GM21381 (cell line): ENCODE results near the gene JAZF1.

ENCODE experiments used
- ATAC-seq: cut with Tn5 transposase; IDR thresholded peaks from one replicate; pipeline ENCODE4 v1.9.1; 2021; ENCODE audit warnings: mild to moderate bottlenecking, moderate library complexity; ENCODE audit not compliant: unreplicated experiment

JAZF1 gene

DNA sequence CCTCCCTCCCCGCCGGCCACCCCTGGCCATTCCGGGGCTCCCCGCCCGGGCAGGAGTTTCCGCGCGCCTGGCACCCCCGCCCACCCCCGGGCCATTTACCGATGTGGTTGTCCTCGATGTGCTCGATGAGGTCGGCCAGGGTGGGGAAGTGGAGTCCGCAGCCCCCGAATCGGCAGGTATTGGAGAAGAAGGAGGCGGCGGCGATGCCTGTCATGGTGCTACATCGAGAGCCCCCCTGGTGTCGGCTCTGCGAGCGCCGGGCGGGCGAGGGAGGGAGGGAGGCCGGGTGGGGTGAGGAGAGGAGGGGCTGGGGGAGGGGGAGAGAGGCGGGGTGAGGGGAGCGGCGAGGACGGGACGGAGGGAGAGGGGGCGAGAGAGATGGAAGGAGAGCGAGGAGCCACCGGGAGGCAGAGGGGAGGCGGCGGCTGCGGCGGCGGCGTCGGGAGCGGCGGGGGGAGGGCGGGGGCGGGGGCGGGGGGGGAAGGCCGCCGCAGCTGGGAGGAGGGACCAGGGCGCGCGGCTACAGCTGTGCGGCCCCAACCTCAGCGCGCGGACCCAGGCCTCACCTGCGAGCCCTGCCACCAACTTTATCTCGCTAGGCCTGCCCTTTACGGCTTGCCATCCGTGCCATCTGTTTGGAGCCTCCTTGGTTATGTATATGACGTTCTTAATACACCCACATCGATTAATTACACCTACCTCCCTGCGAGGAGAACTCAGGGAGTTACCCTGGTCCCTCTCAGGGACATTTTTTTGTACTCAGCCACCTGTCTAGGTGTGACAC, at the start of gene JAZF1:
Gene JAZF1 (minus strand): TSS at position 432 of the 784 bp plus-strand sequence.
- peak; percentile 22 for ATAC-seq

- ATAC-seq = no peak
Measured at GRCh38 chr7:28230261-28230660, 49.7 kb upstream of the JAZF1 start.

GRCh38 chr7:28228396-28228795, 47.8 kb upstream of the JAZF1 start:
- ATAC-seq = no peak

DNA sequence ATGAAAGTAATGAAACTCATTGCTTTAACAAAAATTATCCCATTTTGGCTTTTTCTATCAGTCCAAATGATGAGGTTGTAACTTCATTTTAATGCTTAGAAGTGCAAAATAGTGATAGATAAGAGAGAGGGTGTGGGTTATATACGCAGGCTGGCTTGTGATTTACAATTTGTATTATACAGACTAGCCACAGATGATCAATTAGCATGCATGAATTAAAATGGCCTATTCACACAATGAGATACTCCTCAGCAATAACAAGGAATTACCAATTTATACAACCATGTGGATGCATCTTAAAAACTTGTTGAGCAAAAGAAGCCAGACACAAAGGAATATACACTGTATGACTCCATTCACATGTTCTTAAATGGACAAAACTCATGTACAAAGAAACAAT, 45.4 kb upstream of the JAZF1 start:
- ATAC-seq = no peak

GRCh38 chr7:28225576-28225975, 45.0 kb upstream of the JAZF1 start:
- no peak for ATAC-seq

GRCh38 chr7:28224675-28225074, 44.1 kb upstream of the JAZF1 start:
- no peak for ATAC-seq

DNA sequence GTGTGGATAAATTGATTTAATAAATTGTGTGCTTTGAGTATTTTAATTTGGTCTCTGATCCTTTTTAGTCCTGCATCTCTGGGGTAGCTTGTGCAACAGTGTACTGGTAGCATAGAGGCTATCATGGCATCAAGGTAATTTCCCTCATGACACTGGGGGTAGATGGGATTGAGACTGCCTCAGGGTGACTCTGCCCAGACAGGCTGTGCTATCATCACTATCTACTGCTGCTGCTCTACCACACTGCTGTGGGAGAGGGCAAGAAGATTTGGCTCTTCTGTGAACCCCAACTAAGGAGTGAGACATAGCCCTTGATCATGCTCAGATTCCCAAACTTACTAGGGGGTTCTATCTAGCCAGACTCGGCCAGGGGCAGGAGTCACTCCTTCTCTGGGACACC, 43.6 kb upstream of the JAZF1 start:
- no peak for ATAC-seq

DNA sequence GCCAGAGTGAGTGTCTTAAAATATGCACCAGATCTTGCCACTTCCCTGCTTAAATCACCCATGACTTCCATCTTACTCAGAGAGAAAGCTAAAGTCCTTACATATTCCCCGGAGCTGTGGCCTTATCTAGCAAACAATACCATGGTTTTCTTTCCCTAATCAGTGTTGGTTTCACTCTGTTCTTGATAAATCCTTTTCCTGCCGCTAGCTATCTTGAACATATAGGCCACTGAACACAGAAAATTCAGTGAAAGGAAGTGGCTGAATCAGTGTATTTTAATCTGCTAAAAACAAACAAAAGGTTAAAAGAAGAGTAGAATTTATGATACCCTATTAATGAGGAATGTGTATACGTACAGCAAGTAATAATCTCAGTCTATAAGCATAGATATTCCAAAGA, 42.0 kb upstream of the JAZF1 start:
- no peak for ATAC-seq

DNA sequence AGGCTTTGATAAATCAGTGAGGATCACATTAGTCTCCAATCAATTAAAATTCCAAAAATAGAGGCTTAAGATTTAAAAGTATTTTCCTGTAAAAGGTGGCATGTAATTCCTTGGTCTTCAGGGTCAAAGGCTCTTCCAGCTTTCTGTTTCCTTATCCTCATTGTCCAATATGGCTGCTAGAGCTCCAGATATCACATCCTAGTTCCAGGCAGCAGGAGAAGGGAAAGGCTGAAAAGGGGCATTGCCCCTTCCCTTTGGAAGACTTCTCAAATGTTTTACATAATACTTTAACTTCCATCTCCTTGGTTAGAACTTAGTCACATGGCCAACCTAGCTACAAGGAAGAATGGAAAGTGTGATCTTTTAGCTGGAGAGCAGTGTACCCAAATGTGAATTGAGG, 39.2 kb upstream of the JAZF1 start:
- ATAC-seq = no peak

GRCh38 chr7:28217143-28217542, 36.5 kb upstream of the JAZF1 start:
- no peak for ATAC-seq

GRCh38 chr7:28211006-28211405, 30.4 kb upstream of the JAZF1 start:
- no peak for ATAC-seq

DNA sequence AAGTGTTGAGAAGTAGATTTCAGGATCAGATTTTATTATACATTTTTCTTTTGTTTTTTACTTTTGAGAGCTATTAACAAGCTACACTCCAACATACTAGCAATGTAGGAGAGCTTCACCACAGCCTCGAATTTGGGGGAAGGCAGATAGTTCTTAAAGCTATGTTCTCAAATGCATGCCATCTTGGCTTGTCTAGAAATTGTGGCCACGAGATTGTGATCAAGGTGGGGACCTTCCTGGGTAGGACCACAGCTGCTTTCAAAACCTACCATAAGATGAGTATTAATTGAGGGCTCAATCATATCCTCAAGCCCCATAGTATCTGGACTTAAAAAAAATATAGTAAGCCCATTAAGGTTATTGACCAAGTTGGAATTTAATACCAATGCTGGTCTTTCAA, 27.9 kb upstream of the JAZF1 start:
- ATAC-seq = no peak

GRCh38 chr7:28207486-28208158, 27.0 kb upstream of the JAZF1 start:
- ATAC-seq = no peak

DNA sequence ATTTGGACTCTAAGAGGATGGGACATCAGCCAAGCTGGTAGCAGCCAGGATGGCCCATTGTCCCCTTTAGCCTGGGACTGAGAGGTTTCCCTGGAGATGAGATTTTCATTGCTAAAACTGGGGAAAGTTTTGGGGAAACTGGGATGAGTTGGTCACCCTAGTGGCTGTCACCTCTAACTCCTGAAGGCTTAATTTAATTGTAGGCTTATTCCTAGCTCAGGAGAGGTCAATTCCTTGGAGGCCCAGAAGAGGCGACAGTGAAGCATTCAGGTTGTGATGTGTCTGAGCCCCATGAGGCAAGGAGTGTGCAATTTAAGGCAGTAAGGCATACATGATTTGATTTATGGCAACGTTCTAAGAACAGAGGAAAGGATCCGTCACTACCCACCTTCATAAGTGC, 24.9 kb upstream of the JAZF1 start:
- no peak for ATAC-seq

DNA sequence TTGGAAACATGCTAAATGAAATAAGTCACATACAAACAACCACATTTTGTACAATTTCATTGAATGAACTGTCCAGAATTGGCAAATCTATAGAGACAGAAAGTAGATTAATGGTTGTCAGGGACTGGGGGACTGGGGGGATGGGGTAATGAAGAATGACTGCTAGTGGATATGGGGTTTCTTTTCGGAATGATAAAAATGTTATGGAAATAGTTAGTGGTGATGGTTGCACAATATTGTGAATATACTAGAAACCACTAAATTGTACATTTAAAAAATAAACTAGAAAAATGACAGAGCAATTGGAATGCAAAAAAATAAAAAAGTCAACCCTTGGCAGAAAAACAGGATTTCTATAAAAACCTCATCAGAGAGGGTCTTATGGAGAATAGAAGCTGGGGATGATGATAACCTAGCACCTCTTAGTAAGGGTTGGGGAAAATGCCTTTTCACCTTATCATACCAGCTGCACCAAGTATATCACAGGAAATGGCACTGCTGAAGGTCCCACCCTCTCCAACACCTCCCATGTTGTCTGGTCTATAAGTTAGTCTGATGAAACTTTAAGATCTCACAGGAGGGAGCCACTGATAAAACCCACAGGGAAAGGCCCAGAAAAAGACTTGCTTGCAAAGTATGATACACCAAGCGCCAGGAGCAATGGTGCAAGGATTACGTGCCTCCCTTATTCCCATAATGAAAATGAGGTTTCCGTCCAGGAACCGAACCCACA, 23.1 kb upstream of the JAZF1 start:
- ATAC-seq = no peak

DNA sequence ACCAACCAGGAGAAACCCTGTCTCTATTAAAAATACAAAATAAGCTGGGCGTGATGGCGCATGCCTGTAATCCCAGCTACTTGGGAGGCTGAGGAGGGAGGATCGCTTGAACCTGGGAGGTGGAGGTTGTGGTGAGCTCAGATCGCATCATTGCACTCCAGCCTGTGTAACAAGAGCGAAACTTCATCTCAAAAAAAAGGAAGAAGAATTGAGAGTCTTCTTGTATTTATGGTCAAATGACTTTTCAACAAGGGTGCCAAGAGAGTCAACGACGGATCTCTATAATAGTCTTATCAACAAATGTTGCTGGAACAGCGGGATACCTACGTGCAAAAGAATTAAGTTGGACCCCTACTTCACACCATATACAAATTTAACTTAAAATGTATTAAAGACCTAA, 21.6 kb upstream of the JAZF1 start:
- no peak for ATAC-seq

DNA sequence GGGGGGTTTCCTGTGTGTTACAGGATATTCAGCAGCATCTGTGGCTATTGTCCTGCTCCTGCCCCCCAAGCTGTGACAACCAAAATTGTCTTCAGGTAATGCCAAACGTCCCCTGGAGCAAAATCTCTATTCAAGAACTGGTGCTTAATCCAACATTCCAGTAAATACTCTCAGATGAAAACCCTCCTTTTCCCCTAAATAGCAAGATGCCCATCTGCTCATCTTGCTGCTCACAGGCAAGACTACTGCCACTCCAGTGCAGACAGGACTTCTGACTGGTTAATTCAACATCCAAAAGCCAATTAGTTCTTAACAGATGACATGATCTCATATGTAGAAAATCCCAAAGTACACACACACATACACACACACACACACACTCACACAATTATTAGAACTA, 20.5 kb upstream of the JAZF1 start:
- no peak for ATAC-seq

DNA sequence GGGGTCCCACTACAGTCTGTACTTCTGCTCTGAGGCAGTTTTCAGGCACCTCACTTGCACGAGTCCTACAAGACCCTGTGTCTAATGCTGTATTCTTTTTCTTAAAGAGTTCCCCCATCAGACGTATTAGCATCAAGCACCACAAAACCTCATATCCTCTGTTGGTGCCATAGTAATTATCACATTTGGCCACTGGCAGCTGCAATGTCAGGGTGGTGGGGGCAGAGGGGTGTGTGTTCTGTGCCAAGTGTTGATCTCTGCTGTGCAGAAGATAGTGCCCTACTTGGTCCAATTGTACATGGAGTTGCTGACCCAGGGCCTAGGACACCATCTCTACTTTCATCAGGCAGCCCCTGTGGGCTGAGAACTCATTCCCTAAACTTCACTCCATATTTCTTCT, 20.0 kb upstream of the JAZF1 start:
- no peak for ATAC-seq

- no peak for ATAC-seq
Measured at GRCh38 chr7:28199021-28199510, 18.5 kb upstream of the JAZF1 start.

GRCh38 chr7:28195910-28196620, 15.5 kb upstream of the JAZF1 start:
- ATAC-seq = no peak
